Thyroid gland (tissue), 4 donors: ENCODE data around the gene GHDC. TPM values are rescaled to one million over a fixed set of nuclear protein-coding genes. Genes with fewer than 3 reads are reported as not detected.

ENCODE experiments used
- DNase-seq, 2 donors: peaks; one replicate each; pipeline ENCODE4 v3.0.0-alpha.2; 2019
- H3K27ac ChIP-seq, 3 donors: fragments of 200-600 bp; sonication (generic); 1 replicate in 2 of 3; 2 replicates in 1 of 3; pipeline ENCODE4 v1.5.1; 2016 to 2019; ENCODE audit warnings: mild to moderate bottlenecking in 1 of 3, moderate library complexity in 1 of 3
- H3K27me3 ChIP-seq: fragments of 200-600 bp; sonication (generic); one replicate; pipeline ENCODE4 v1.5.1; 2019
- H3K36me3 ChIP-seq, 2 donors: fragments of 200-600 bp; sonication (generic); one replicate each; pipeline ENCODE4 v1.5.1; 2016 to 2019
- H3K4me1 ChIP-seq, 2 donors: fragments of 200-600 bp; sonication (generic); one replicate each; pipeline ENCODE4 v1.5.1; 2017 to 2019
- H3K4me3 ChIP-seq, 3 donors: fragments of 200-600 bp; sonication (generic); replicated peaks in 1 of 3; 1 replicate in 2 of 3; 2 replicates in 1 of 3; pipeline ENCODE4 v1.5.1; 2016; ENCODE audit warnings: mild to moderate bottlenecking in 1 of 3
- H3K9me3 ChIP-seq: fragments of 200-600 bp; sonication (generic); one replicate; pipeline ENCODE4 v1.5.1; 2017
- POLR2A ChIP-seq, 2 donors: fragments of 450-650 bp; IDR thresholded peaks; one replicate each; pipeline ENCODE4 v1.6.1; 2017; ENCODE audit warnings: antibody characterized with exemption in 2 of 2, mild to moderate bottlenecking in 2 of 2, moderate library complexity in 1 of 2
- WGBS, 2 donors: methylation state at CpG; one replicate each; pipeline ENCODE4 v1.1.5; 2017; 5-methylcytosine and 5-hydroxymethylcytosine counted together
- intact Hi-C: fragments of 100-400 bp; cut with DNase I; formaldehyde crosslinking; loops from one replicate; pipeline ENCODE4 v1.15.1; 2023
- total RNA-seq, 4 donors: library from RNA; depleted of rRNA; stranded (reverse); fragments of >200 nt; gene quantifications; one replicate each; pipeline ENCODE4 v1.2.3, GENCODE V29; 2016
- TF ChIP-seq, protein P1 (sequence below), 6 experiments: fragments of 200-600 bp in 3 of 6; fragments of 450-650 bp in 3 of 6; sonication (generic) in 3 of 6; IDR thresholded peaks; one replicate each; pipeline ENCODE4 v1.5.1; 2016 to 2019; ENCODE audit warnings: antibody characterized with exemption in 6 of 6, mild to moderate bottlenecking in 2 of 6, inconsistent platforms in 1 of 6, moderate library complexity in 1 of 6

GHDC gene
- total RNA-seq, 4 donors from 2014 or later, result 48.4 to 254 (median 95.9) TPM

DNA sequence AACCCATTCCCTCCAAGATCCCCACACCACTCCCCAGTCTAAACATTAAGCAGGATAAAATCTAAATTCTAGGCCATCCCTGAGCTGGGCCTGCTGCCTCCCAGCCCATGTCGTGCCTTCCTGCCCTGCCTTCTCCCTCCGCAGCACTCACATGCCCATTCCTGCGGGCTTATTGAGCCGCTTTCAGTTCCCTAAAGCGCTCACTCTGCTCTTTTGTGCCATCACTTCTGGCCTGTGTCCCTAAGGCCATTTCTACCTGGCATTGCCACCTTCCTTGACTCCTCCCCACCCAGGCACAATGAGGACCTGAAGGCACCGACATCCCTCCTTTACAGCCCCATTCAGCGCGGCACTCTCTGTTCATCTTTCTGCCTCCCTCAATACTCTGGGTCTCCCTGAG, 26.5 kb downstream of the GHDC start:
- intact Hi-C loops, result no loop called here
- Histone ChIP-seq H3K36me3 (no peaks in the 10 kb centered on the region), H3K27me3 (no peaks in the 10 kb centered on the region), H3K9me3 (no peaks in the 10 kb centered on the region), H3K4me1 (no peaks in the 10 kb centered on the region), H3K4me3 (no peak overlapping the region), H3K27ac (no peak overlapping the region)
- DNase-seq, result no peak
- TF ChIP-seq POLR2A (IDR thresholded peaks at IDR 0.05), result no peak
- TF ChIP-seq, protein P1, sequence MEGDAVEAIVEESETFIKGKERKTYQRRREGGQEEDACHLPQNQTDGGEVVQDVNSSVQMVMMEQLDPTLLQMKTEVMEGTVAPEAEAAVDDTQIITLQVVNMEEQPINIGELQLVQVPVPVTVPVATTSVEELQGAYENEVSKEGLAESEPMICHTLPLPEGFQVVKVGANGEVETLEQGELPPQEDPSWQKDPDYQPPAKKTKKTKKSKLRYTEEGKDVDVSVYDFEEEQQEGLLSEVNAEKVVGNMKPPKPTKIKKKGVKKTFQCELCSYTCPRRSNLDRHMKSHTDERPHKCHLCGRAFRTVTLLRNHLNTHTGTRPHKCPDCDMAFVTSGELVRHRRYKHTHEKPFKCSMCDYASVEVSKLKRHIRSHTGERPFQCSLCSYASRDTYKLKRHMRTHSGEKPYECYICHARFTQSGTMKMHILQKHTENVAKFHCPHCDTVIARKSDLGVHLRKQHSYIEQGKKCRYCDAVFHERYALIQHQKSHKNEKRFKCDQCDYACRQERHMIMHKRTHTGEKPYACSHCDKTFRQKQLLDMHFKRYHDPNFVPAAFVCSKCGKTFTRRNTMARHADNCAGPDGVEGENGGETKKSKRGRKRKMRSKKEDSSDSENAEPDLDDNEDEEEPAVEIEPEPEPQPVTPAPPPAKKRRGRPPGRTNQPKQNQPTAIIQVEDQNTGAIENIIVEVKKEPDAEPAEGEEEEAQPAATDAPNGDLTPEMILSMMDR (IDR thresholded peaks at IDR 0.05), result no peak
- WGBS, 2 donors, result 93 to 95% methylated on average over 8 of the region's 8 CpGs

DNA sequence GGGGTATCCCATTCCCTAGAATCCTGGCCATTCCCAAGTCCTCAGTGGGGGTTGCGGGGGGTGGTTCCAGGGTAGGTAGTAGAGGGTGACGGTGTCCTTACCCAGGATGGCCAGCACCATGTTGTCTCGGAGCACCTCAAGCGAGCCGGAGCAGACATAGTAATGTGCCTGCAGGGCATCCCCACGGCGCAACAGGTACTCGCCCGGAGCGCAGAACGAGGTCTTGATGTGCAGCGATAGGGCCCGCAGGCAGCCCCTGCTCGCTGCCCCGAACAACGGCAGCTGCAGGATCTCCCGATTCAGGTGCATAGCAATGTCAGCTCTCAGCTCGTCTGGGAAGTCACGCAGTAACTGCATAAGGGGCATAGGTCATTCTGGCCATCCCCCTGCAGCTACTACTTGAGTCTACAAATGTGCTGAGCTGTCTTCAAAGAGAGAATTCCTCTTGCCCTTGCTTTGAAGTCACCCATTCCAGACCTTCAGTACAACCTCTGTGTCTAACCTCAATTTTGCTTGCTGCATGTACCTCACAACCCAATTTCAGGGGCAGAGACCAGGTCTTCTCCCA, 28.0 kb downstream of the GHDC start:
- H3K9me3 ChIP-seq, result no peaks in the 10 kb centered on the region
- 82 to 94% methylated on average over 13 of the region's 19 CpGs for WGBS, 2 donors
- no peaks in the 10 kb centered on the region for H3K36me3 ChIP-seq
- no peaks in the 10 kb centered on the region for H3K27me3 ChIP-seq
- no peaks in the 10 kb centered on the region for H3K4me1 ChIP-seq
- no peak overlapping the region for H3K4me3 ChIP-seq
- intact Hi-C loops, result no loop called here
- no peak for DNase-seq
- TF ChIP-seq, protein P1 (IDR thresholded peaks at IDR 0.05), result no peak
- no peak for TF ChIP-seq POLR2A (IDR thresholded peaks at IDR 0.05)
- no peak overlapping the region for H3K27ac ChIP-seq

DNA sequence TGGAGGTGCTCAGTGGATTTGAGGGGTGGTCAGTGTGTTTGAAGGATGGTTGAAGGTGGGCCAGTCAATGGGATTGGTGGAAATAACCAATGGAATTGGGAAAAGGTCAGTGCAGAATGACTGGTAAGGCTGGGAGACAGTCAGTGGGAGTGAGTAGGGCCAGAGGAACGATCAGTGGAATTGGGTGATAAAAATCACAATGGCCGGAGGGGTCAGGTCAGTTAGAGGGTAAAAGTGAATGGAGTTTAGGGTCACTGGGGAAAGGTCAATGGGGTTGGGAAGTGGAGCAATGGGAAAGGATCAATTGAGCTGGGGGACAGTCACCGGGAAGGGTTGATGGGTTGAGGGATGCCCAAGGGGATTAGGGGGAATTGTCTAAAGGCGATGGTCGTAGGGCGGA, 28.5 kb downstream of the GHDC start:
- WGBS, 2 donors, result 76 to 81% methylated on average over 6 of the region's 6 CpGs
- TF ChIP-seq POLR2A (IDR thresholded peaks at IDR 0.05), result no peak
- TF ChIP-seq, protein P1 (IDR thresholded peaks at IDR 0.05), result no peak

DNA sequence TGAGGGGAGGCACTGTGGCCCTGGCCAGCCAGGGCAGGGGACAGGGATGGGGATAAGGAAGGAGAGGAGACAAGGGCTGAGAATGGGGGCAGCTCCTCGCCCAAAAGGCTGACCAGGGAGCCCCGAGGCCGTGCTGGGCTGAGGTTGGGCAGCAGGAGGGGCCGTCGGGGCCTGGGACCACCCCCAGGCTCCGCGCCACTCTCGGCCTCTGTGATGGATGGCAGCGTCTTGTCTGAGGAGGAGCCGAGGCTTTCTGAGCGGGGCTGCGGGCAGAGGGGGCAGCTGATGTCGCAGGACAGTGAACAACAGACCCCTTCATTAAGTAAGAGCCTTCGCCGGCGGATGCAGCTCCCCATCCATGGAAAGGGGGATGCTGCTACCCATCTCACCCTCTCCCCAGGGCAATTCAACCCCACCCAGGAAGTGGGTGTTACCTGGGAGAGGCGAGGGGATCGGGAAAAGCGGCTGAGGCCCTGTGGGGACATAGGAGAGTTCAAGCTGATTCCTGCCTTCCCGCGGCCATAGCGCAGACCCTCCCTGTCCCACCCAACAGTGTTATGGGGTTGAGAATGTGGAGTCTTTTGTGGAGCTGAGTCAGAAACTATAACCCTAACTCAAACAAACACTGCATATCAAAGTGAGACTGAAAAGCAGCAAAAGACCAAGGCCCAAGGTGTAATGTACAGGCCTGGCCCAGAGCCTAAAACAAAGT, 30.4 kb downstream of the GHDC start:
- intact Hi-C loops, result no loop called here
- Histone ChIP-seq H3K27ac (no peak overlapping the region), H3K9me3 (no peaks in the 10 kb centered on the region), H3K27me3 (no peaks in the 10 kb centered on the region), H3K4me1 (peaks cover 9 to 12% of the 10 kb centered on the region in 2 donors), H3K36me3 (no peaks in the 10 kb centered on the region), H3K4me3 (no peak overlapping the region)
- WGBS, 2 donors, result 56 to 73% methylated on average over 19 to 22 of the region's 22 CpGs
- TF ChIP-seq, protein P1 (IDR thresholded peaks at IDR 0.05), result no peak
- TF ChIP-seq POLR2A (IDR thresholded peaks at IDR 0.05), result no peak
- DNase-seq, result no peak

More for the DNA sequence above, 28.5 kb downstream of the GHDC start:
- Histone ChIP-seq H3K4me3 (no peak overlapping the region), H3K27me3 (no peaks in the 10 kb centered on the region), H3K9me3 (no peaks in the 10 kb centered on the region), H3K4me1 (no peaks in the 10 kb centered on the region), H3K27ac (no peak overlapping the region), H3K36me3 (no peaks in the 10 kb centered on the region)
- no peak for DNase-seq
- intact Hi-C loops, result no loop called here

DNA sequence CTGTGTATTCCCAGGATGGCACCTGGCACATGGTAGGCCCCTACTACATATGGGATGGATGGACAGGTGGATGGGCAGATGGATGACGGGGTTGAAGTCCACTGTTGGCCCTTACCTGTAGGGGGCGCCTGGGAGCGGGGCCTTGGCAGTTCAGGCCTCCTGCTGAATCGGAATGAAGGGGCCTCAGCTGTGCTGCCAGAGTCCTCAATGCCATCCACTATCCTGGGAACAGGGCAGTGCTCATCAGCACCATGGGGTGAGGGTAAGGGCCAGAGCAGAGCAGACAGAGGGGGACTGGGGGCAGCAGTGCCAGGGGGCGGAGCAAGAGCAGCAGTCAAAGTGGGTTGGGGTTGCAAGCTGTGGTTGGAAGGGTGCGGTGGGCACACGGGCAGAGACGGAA, 31.2 kb downstream of the GHDC start:
- Histone ChIP-seq H3K27me3 (no peaks in the 10 kb centered on the region), H3K4me3 (no peak overlapping the region), H3K36me3 (no peaks in the 10 kb centered on the region), H3K4me1 (peaks cover 9 to 12% of the 10 kb centered on the region in 2 donors), H3K27ac (no peak overlapping the region), H3K9me3 (no peaks in the 10 kb centered on the region)
- TF ChIP-seq, protein P1 (IDR thresholded peaks at IDR 0.05), result peak in 1 of 6 experiments; percentile 7
- TF ChIP-seq POLR2A (IDR thresholded peaks at IDR 0.05), result no peak
- intact Hi-C loops, result no loop called here
- 62 to 64% methylated on average over 8 of the region's 8 CpGs for WGBS, 2 donors
- no peak for DNase-seq
